Measurements from ENCODE around the gene USP22. TPM values are rescaled to one million over a fixed set of nuclear protein-coding genes. Genes with fewer than 3 reads are reported as not detected.

USP22 gene
- total and polyA plus RNA-seq, 8 donors: 157 to 229 (median 202) TPM

DNA sequence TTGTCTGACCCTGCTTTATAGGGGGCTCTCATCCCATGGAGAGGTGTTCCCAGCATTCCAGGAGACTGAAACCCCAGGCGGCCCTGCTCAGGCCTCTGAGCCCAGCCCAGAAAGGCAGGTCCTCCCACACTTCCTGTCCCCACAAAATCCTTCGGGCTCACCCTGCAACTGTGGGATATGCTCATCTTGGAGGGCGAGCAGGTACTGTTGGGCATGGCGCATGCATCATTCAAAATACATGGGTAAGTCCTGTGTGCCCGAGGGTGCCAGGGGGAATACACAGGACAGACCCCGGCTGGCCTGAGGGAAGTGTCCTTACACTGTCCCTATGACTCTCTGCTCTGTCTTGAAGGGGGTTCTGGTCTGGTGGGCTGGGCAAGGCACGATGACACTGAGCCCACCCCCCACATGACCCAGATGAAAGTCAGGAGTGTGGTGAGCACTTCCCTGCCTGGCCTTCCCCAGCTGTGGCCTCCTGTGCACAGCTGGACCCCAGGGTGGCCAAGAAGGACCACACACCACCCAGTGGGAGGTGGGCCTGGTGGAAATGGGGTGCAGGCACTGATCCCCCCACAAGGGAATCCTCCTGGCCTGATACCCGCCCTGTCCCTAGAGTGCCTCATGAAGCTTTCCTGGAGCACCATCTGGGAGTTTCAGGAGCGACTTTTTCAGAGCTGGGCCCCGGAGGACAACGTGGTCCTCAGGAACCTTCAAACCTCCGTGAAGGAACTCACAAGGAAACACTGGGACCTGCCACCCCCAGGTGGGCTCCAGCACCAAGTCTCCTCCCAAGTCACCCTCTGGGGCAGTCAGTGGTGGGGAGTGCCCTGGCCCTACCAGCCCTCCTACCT lies 46.7 kb downstream of the USP22 start:
- no peak for TF ChIP-seq CTCF (IDR thresholded peaks at IDR 0.05)
- Histone ChIP-seq H3K36me3 (peaks cover 0 to 20% of the 10 kb centered on the region in 2 donors), H3K9me3 (no peaks in the 10 kb centered on the region), H3K27me3 (no peaks in the 10 kb centered on the region), H3K27ac (no peak overlapping the region), H3K4me1 (peaks cover 2 to 27% of the 10 kb centered on the region in 2 donors), H3K4me3 (no peak overlapping the region)
- intact Hi-C loops (cut with DNase I): no loop called here
- no peak for ATAC-seq
- DNase-seq: no peak

- Histone ChIP-seq H3K36me3 (peaks cover 0 to 12% of the 10 kb centered on the region in 2 donors), H3K9me3 (no peaks in the 10 kb centered on the region), H3K4me1 (peaks cover 2 to 24% of the 10 kb centered on the region in 2 donors), H3K4me3 (no peak overlapping the region), H3K27me3 (no peaks in the 10 kb centered on the region), H3K27ac (no peak overlapping the region)
- no peak for ATAC-seq
- intact Hi-C loops (cut with DNase I): no loop called here
- no peak for TF ChIP-seq CTCF (IDR thresholded peaks at IDR 0.05)
- DNase-seq: no peak
Observed at GRCh38 chr17:20995164-20995872, 47.5 kb downstream of the USP22 start.

GRCh38 chr17:20994779-20995149 lies 48.0 kb downstream of the USP22 start:
- Histone ChIP-seq H3K27me3 (no peaks in the 10 kb centered on the region), H3K4me3 (no peak overlapping the region), H3K36me3 (peaks cover 0 to 6% of the 10 kb centered on the region in 2 donors), H3K27ac (no peak overlapping the region), H3K9me3 (no peaks in the 10 kb centered on the region), H3K4me1 (peaks cover 2 to 18% of the 10 kb centered on the region in 2 donors)
- ATAC-seq (no peak), DNase-seq (no peak)
- TF ChIP-seq CTCF (IDR thresholded peaks at IDR 0.05): no peak
- intact Hi-C loops (cut with DNase I): no loop called here

DNA sequence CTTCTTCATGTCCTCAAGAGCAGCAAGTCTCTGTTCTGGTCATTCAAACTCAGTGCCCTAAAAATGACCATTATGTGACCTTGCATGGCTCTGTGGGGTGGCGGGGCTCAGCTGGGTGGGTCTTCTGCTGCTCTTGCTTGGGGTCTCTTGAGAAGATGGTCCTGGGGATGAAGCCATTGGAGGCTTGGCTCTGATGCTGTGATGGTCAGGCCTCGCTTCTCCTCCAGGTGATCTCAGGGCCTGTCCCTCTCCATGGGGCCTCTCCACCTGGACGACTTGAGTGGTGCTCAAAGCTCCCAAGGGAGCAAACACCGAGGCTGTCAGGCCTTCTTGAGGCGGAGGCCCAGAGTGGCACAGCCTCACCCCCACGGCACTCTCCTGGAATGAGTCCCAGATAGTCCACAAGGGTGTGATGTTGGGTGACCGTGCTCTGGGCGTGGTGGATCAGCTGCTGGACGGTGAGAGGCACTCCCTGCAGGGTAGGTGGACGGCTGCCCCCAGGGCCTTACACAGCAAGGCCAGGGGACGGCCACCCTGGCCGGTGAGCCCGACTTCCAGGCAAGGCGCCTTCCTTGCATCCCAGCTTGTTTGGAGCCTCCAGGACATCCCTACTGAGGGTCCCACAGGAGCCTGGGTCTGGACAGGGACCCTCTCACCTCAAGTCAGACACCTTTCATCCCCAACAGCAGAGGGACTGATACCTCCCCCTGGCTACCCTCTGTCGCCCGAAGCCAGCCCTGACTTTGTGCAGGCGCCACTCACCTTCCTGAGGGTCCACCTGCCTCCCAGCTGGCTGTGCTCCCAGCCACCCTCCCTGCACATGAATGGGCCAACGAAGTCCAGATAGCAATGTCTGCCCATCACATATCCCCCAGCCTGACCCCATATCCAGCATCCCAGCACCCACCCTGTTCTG lies 48.7 kb downstream of the USP22 start:
- intact Hi-C loops (cut with DNase I): no loop called here

More for the DNA sequence above, 48.7 kb downstream of the USP22 start:
- peaks cover 2 to 12% of the 10 kb centered on the region in 2 donors for H3K4me1 ChIP-seq
- H3K27ac ChIP-seq: no peak overlapping the region
- ATAC-seq: peak; percentile 73
- no peaks in the 10 kb centered on the region for H3K9me3 ChIP-seq
- H3K36me3 ChIP-seq: peaks cover 0 to under 1% of the 10 kb centered on the region in 2 donors
- DNase-seq: peak in 1 of 4 donors; percentile 72
- no peak for TF ChIP-seq CTCF (IDR thresholded peaks at IDR 0.05)
- no peak overlapping the region for H3K4me3 ChIP-seq
- H3K27me3 ChIP-seq: no peaks in the 10 kb centered on the region
